ENCODE measurements around the gene PARD6G.

DNA sequence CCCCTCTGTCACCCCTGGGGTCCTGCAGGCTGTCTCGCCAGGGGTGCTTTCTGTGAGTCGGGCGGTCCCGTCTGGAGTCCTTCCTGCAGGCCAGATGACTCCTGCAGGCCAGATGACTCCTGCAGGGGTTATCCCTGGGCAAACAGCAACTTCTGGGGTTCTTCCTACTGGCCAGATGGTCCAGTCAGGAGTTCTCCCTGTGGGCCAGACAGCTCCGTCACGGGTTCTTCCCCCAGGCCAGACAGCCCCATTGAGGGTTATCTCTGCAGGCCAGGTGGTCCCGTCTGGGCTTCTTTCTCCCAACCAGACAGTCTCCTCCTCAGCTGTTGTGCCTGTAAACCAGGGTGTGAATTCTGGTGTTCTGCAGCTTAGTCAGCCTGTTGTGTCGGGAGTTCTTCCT is 110.6 kb downstream of the PARD6G start:
- TF ChIP-seq, protein P1, sequence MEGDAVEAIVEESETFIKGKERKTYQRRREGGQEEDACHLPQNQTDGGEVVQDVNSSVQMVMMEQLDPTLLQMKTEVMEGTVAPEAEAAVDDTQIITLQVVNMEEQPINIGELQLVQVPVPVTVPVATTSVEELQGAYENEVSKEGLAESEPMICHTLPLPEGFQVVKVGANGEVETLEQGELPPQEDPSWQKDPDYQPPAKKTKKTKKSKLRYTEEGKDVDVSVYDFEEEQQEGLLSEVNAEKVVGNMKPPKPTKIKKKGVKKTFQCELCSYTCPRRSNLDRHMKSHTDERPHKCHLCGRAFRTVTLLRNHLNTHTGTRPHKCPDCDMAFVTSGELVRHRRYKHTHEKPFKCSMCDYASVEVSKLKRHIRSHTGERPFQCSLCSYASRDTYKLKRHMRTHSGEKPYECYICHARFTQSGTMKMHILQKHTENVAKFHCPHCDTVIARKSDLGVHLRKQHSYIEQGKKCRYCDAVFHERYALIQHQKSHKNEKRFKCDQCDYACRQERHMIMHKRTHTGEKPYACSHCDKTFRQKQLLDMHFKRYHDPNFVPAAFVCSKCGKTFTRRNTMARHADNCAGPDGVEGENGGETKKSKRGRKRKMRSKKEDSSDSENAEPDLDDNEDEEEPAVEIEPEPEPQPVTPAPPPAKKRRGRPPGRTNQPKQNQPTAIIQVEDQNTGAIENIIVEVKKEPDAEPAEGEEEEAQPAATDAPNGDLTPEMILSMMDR (conservative IDR thresholded peaks at IDR 0.05) = no peak
- TF ChIP-seq ZFX (IDR thresholded peaks at IDR 0.05) = no peak
